ENCODE data around the gene FANCC. TPM values are rescaled to one million over a fixed set of nuclear protein-coding genes. Genes with fewer than 3 reads are reported as not detected.

Gene FANCC
- total RNA-seq, 1 experiment from 2014 or later = 19.4 TPM

DNA sequence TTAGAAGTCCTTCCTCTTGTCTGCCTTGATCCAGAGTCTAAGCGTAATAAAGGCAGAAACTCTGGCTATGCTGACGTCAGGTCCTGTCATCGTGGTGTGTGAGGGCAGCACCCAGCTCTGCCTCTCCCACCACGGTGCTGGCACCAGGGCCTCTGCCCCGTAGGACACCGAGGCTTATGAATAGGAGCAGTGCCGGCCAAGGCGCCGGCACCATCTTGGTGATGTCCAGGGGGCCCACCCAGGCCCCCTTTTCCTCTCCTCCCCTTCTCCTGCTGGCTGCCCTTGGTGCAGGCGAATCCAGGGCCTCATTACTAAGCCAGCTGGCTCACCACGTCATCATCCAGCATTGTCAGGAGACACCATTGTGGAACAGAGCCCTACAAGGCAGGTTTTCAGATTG, 252.3 kb downstream of the FANCC start (continued):
- TF ChIP-seq, protein P1, sequence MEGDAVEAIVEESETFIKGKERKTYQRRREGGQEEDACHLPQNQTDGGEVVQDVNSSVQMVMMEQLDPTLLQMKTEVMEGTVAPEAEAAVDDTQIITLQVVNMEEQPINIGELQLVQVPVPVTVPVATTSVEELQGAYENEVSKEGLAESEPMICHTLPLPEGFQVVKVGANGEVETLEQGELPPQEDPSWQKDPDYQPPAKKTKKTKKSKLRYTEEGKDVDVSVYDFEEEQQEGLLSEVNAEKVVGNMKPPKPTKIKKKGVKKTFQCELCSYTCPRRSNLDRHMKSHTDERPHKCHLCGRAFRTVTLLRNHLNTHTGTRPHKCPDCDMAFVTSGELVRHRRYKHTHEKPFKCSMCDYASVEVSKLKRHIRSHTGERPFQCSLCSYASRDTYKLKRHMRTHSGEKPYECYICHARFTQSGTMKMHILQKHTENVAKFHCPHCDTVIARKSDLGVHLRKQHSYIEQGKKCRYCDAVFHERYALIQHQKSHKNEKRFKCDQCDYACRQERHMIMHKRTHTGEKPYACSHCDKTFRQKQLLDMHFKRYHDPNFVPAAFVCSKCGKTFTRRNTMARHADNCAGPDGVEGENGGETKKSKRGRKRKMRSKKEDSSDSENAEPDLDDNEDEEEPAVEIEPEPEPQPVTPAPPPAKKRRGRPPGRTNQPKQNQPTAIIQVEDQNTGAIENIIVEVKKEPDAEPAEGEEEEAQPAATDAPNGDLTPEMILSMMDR (IDR thresholded peaks at IDR 0.05 in 2 of 3, conservative IDR thresholded peaks at IDR 0.05 in 1 of 3; ENCODE audit: borderline replicate concordance in 1 of 3, insufficient read depth in 1 of 3, low read depth in 2 of 3, low read length in 2 of 3) = no peak

DNA sequence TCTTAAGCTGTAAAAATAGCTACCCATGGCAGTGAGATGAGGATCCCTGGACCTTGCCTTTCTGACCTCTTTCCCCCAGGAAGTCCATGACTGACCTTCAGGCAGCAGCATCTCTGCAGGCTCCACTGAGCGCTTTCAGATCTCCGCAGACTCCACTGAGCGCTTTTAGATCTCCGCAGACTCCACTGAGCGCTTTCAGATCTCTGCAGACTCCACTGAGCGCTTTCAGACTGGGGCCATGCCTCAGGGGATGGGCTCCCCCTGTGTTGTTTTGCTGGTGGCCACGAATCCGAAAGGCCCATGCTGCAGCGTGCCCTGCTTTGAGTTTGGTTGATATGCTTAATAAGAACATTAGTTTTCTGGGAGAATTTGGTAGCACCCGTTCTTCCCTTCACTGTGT, 254.2 kb downstream of the FANCC start:
- intact Hi-C loops (cut with micrococcal nuclease) = no loop called here

More for the DNA sequence above, 254.2 kb downstream of the FANCC start:
- Histone ChIP-seq H3K9me3 (ENCODE audit: control insufficient read depth in 1 of 2, insufficient read depth in 1 of 2, low read depth in 1 of 2, low read length in 2 of 2) (no peaks in the 10 kb centered on the region), H2AFZ (ENCODE audit: low read depth, low read length, poor library complexity, severe bottlenecking) (no peak overlapping the region), H3K27me3 (ENCODE audit: insufficient read depth, low read length) (no peaks in the 10 kb centered on the region), H3K4me1 (ENCODE audit: control insufficient read depth in 1 of 2, insufficient read depth in 2 of 2, low read length in 2 of 2) (no peaks in the 10 kb centered on the region), H3K27ac (ENCODE audit: low read depth, low read length) (no peak overlapping the region), H3K79me2 (ENCODE audit: insufficient read depth, low read length) (no peaks in the 10 kb centered on the region), H3K36me3 (ENCODE audit: control insufficient read depth in 1 of 2, insufficient read depth in 2 of 2, low read length in 2 of 2) (peaks cover 0 to 4% of the 10 kb centered on the region in 2 experiments; a peak in 1 of 4 replicates), H4K20me1 (ENCODE audit: insufficient read depth) (no peaks in the 10 kb centered on the region), H3K9me2 (ENCODE audit: insufficient read depth) (no peaks in the 10 kb centered on the region), H3K9ac (ENCODE audit: low read length) (no peak overlapping the region), H3K4me2 (ENCODE audit: low read length) (no peak overlapping the region), H3K4me3 (replicated peaks in 1 of 2; ENCODE audit: low read depth in 1 of 2, low read length in 2 of 2) (no peak overlapping the region)
- ChIA-PET RAD21 (ENCODE audit: low non-redundant PET in 1 of 2, low total read pairs in 2 of 2, uncharacterized antibody in 2 of 2, unreplicated experiment in 2 of 2) (no interaction called here), POLR2A (no interaction called here), CTCF (no interaction called here)
- no peak for DNase-seq (ENCODE audit: low read depth, low spot score)
- BruUV-seq (replicated peaks) = no TSS peak
- TF ChIP-seq ELF1 (IDR thresholded peaks at IDR 0.05; ENCODE audit: borderline replicate concordance, low read depth) = no peak
- TF ChIP-seq, protein P2, sequence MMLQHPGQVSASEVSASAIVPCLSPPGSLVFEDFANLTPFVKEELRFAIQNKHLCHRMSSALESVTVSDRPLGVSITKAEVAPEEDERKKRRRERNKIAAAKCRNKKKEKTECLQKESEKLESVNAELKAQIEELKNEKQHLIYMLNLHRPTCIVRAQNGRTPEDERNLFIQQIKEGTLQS (IDR thresholded peaks at IDR 0.05) = no peak
- TF ChIP-seq, protein P3, sequence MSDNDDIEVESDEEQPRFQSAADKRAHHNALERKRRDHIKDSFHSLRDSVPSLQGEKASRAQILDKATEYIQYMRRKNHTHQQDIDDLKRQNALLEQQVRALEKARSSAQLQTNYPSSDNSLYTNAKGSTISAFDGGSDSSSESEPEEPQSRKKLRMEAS (IDR thresholded peaks at IDR 0.05) = no peak
- TF ChIP-seq, protein P4, sequence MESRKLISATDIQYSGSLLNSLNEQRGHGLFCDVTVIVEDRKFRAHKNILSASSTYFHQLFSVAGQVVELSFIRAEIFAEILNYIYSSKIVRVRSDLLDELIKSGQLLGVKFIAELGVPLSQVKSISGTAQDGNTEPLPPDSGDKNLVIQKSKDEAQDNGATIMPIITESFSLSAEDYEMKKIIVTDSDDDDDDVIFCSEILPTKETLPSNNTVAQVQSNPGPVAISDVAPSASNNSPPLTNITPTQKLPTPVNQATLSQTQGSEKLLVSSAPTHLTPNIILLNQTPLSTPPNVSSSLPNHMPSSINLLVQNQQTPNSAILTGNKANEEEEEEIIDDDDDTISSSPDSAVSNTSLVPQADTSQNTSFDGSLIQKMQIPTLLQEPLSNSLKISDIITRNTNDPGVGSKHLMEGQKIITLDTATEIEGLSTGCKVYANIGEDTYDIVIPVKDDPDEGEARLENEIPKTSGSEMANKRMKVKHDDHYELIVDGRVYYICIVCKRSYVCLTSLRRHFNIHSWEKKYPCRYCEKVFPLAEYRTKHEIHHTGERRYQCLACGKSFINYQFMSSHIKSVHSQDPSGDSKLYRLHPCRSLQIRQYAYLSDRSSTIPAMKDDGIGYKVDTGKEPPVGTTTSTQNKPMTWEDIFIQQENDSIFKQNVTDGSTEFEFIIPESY (IDR thresholded peaks at IDR 0.05; ENCODE audit: extremely low read depth, insufficient replicate concordance, low read length) = no peak
- no peak for TF ChIP-seq CEBPB (IDR thresholded peaks at IDR 0.05; ENCODE audit: low read depth)
- no peak for TF ChIP-seq SP1 (IDR thresholded peaks at IDR 0.05; ENCODE audit: low read depth)
- TF ChIP-seq, protein P5, sequence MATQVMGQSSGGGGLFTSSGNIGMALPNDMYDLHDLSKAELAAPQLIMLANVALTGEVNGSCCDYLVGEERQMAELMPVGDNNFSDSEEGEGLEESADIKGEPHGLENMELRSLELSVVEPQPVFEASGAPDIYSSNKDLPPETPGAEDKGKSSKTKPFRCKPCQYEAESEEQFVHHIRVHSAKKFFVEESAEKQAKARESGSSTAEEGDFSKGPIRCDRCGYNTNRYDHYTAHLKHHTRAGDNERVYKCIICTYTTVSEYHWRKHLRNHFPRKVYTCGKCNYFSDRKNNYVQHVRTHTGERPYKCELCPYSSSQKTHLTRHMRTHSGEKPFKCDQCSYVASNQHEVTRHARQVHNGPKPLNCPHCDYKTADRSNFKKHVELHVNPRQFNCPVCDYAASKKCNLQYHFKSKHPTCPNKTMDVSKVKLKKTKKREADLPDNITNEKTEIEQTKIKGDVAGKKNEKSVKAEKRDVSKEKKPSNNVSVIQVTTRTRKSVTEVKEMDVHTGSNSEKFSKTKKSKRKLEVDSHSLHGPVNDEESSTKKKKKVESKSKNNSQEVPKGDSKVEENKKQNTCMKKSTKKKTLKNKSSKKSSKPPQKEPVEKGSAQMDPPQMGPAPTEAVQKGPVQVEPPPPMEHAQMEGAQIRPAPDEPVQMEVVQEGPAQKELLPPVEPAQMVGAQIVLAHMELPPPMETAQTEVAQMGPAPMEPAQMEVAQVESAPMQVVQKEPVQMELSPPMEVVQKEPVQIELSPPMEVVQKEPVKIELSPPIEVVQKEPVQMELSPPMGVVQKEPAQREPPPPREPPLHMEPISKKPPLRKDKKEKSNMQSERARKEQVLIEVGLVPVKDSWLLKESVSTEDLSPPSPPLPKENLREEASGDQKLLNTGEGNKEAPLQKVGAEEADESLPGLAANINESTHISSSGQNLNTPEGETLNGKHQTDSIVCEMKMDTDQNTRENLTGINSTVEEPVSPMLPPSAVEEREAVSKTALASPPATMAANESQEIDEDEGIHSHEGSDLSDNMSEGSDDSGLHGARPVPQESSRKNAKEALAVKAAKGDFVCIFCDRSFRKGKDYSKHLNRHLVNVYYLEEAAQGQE (IDR thresholded peaks at IDR 0.05; ENCODE audit: low read depth) = no peak
- no peak for TF ChIP-seq JUND (IDR thresholded peaks at IDR 0.05)
- TF ChIP-seq CBX3 (IDR thresholded peaks at IDR 0.05; ENCODE audit: low read depth) = no peak
- no peak for TF ChIP-seq RAD21 (IDR thresholded peaks at IDR 0.05; ENCODE audit: low read depth)
- TF ChIP-seq EGR1 (IDR thresholded peaks at IDR 0.05; ENCODE audit: low read depth) = no peak
- no peak for TF ChIP-seq ZNF274 (IDR thresholded peaks at IDR 0.05; ENCODE audit: low read depth, low read length)
- TF ChIP-seq TCF7L2 (IDR thresholded peaks at IDR 0.05; ENCODE audit: borderline replicate concordance, extremely low read depth, insufficient read depth, insufficient read length) = no peak
- no peak for TF ChIP-seq POLR2A (IDR thresholded peaks at IDR 0.05; ENCODE audit: borderline replicate concordance, extremely low read depth, insufficient read depth, insufficient read length)
- no peak for TF ChIP-seq EZH2 (IDR thresholded peaks at IDR 0.05)
- no peak for TF ChIP-seq EZH2phosphoT487 (IDR thresholded peaks at IDR 0.05; ENCODE audit: borderline replicate concordance)
- TF ChIP-seq SIN3A (IDR thresholded peaks at IDR 0.05; ENCODE audit: low read depth) = no peak
- no peak for TF ChIP-seq FOSL1 (IDR thresholded peaks at IDR 0.05; ENCODE audit: low read depth)
- ATAC-seq = no peak
